ENCODE results near the gene SLC7A11.
A peak's percentile ranks its signal among the peaks of the same experiment; 100 is the strongest.
"Not testable (repeated sequence)": the region's sequence is repeated elsewhere in the genome, so short reads cannot be mapped to it uniquely, and the experiment has no call there.

Gene SLC7A11

DNA sequence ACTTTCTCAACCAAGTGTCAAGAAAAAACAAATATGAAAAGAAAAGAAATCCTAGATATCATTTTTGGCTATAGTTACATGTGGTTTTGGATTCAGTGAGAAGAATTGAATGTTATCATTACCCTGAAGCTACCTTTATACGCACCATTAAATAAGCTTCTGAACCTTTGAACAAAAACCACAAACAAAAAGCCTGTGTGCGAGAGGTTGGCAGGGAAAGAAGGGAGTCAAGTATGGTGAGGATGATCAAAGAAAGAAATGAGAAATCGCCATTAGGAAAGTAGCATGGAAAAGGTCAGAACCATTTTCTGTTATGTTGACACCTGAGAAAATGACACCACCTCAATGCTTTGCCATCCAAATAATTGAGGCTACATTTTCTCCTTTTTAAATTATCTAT is 1.2 kb upstream of the SLC7A11 start:
- peaks cover 0 to 16% (median 4%) of the 10 kb centered on the region in 4 donors for H3K4me1 ChIP-seq
- H3K27me3 ChIP-seq: no peaks in the 10 kb centered on the region
- H3K4me3 ChIP-seq: no peak overlapping the region
- H3K36me3 ChIP-seq: no peaks in the 10 kb centered on the region
- TF ChIP-seq, protein P1, sequence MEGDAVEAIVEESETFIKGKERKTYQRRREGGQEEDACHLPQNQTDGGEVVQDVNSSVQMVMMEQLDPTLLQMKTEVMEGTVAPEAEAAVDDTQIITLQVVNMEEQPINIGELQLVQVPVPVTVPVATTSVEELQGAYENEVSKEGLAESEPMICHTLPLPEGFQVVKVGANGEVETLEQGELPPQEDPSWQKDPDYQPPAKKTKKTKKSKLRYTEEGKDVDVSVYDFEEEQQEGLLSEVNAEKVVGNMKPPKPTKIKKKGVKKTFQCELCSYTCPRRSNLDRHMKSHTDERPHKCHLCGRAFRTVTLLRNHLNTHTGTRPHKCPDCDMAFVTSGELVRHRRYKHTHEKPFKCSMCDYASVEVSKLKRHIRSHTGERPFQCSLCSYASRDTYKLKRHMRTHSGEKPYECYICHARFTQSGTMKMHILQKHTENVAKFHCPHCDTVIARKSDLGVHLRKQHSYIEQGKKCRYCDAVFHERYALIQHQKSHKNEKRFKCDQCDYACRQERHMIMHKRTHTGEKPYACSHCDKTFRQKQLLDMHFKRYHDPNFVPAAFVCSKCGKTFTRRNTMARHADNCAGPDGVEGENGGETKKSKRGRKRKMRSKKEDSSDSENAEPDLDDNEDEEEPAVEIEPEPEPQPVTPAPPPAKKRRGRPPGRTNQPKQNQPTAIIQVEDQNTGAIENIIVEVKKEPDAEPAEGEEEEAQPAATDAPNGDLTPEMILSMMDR (IDR thresholded peaks at IDR 0.05): no peak
- DNase-seq: no peak
- intact Hi-C loops (cut with DNase I; ENCODE audit: low total_unique reads): no loop called here
- H3K9me3 ChIP-seq: no peaks in the 10 kb centered on the region
- no peak overlapping the region for H3K27ac ChIP-seq

- H3K27ac ChIP-seq: no peak overlapping the region
- H3K9me3 ChIP-seq: no peaks in the 10 kb centered on the region
- H3K36me3 ChIP-seq: no peaks in the 10 kb centered on the region
- H3K4me1 ChIP-seq: peaks cover 0 to 16% (median 4%) of the 10 kb centered on the region in 4 donors
- TF ChIP-seq, protein P1 (IDR thresholded peaks at IDR 0.05): no peak
- DNase-seq: no peak
- peak overlapping the region; percentile 34 to 40 for H3K4me3 ChIP-seq
- H3K27me3 ChIP-seq: no peaks in the 10 kb centered on the region
- intact Hi-C loops (cut with DNase I; ENCODE audit: low total_unique reads): no loop called here
Observed at GRCh38 chr4:138242834-138243156, 646 bp upstream of the SLC7A11 start.

DNA sequence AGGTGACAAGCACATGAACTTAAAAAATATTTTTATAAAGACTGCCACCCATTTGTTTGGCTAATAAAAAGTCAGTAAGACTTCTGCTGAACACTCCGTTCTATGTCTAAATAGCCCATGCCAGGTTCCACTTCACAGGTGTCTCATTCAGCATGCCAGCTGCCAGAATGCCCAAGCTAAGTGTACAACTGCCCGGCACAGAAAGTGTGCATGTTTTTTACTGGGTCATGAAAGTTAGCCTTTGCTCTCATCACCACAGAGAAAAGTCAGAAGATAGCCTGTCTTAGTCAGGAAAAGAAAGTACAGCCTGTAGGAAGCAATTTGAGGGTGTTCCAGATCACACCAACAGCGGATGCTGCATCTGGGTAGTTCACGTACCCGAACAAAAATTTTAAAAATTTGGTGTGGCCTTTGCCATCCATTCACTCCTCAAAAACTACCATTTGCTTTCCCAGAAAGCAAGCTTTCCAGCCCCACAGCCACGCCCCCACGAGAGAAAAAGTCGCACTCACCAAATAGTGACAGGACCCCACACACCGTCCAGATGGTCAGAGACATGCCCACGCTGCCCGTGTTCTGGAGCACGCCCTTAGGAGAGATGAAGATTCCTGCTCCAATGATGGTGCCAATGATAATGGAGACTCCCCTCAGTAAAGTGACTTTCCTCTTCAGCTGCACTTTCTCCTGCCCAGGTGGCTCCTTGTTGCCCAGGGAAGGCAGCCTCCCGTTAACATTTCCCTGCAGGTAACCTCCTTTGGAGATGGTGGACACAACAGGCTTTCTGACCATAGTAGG is 671 bp downstream of the SLC7A11 start:
- no peaks in the 10 kb centered on the region for H3K27me3 ChIP-seq
- H3K4me1 ChIP-seq: peaks cover 0 to 16% (median 4%) of the 10 kb centered on the region in 4 donors
- H3K4me3 ChIP-seq: peak overlapping the region; percentile 34 to 40
- H3K9me3 ChIP-seq: no peaks in the 10 kb centered on the region
- no peaks in the 10 kb centered on the region for H3K36me3 ChIP-seq
- H3K27ac ChIP-seq: no peak overlapping the region
- intact Hi-C loops (cut with DNase I; ENCODE audit: low total_unique reads): no loop called here
- no peak for DNase-seq
- TF ChIP-seq, protein P1 (IDR thresholded peaks at IDR 0.05): no peak

- H3K4me3 ChIP-seq: no peak overlapping the region
- H3K4me1 ChIP-seq: peaks cover 0 to 16% (median 4%) of the 10 kb centered on the region in 4 donors
- intact Hi-C loops (cut with DNase I; ENCODE audit: low total_unique reads): no loop called here
- no peaks in the 10 kb centered on the region for H3K27me3 ChIP-seq
- DNase-seq: no peak
- H3K9me3 ChIP-seq: no peaks in the 10 kb centered on the region
- no peaks in the 10 kb centered on the region for H3K36me3 ChIP-seq
- TF ChIP-seq, protein P1 (IDR thresholded peaks at IDR 0.05): no peak
- no peak overlapping the region for H3K27ac ChIP-seq
Observed at GRCh38 chr4:138239491-138239890, 2.7 kb downstream of the SLC7A11 start.

DNA sequence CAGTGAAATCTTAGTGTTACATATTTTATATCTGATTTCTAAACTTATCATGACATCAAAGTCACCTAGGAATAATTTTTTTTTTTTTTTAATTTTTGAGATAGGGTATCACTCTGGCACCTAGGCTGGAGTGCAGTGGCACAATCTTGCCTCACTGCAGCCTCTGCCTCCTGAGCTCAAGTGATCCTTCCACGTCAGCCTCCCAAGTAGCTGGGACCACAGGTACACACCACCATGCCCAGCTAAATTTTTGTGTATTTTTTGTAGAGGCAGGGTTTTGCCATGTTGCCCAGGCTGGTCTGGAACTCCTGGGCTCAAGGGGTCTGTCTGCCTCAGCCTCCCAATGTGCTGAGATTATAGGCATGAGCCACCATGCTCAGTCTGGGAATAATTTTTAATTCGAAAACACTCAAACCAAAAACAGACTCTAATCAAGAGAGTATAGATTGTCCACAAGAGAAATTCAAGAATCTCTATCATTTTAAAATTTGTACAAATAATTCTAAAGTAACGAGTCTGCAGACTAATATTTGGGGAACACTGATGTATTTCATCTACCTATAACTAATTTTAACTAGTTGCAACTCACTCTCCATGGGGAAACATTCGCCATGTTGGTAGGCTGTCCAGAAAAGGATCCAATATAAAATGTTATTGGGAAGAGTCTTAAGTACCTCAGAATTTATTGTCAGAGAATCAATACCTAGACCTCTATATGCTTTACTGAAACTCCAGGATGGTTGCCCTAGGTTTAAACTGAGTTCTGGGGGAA is 3.4 kb downstream of the SLC7A11 start:
- no peak for DNase-seq
- no peak overlapping the region for H3K27ac ChIP-seq
- peaks cover 0 to 16% (median 4%) of the 10 kb centered on the region in 4 donors for H3K4me1 ChIP-seq
- no peaks in the 10 kb centered on the region for H3K9me3 ChIP-seq
- no peaks in the 10 kb centered on the region for H3K27me3 ChIP-seq
- intact Hi-C loops (cut with DNase I; ENCODE audit: low total_unique reads): no loop called here
- no peak overlapping the region for H3K4me3 ChIP-seq
- no peaks in the 10 kb centered on the region for H3K36me3 ChIP-seq
- TF ChIP-seq, protein P1 (IDR thresholded peaks at IDR 0.05): no peak

GRCh38 chr4:138237132-138237531 is 5.0 kb downstream of the SLC7A11 start:
- H3K27ac ChIP-seq; H3K27me3 ChIP-seq; DNase-seq; H3K9me3 ChIP-seq; H3K36me3 ChIP-seq; intact Hi-C loops (cut with DNase I; ENCODE audit: low total_unique reads); H3K4me1 ChIP-seq; H3K4me3 ChIP-seq: not testable (repeated sequence)
